RWPE2 (cell line): Measurements from ENCODE around the gene SLC26A8.
"Not testable (repeated sequence)": the region's sequence is repeated elsewhere in the genome, so short reads cannot be mapped to it uniquely, and the experiment has no call there.

ENCODE experiments used
- ATAC-seq: fragments of 200-7000 bp; cut with Tn5 transposase; 3 replicates; pipeline ENCODE4 v1.9.1; 2021; ENCODE audit warnings: low read depth
- DNase-seq: peaks from one replicate; pipeline ENCODE4 v3.0.0-alpha.2; 2020; ENCODE audit warnings: low spot score
- H3K27ac ChIP-seq: fragments of 450-650 bp; 2 replicates; pipeline ENCODE4 v1.5.1; 2017; ENCODE audit warnings: mild to moderate bottlenecking; ENCODE audit not compliant: poor library complexity, severe bottlenecking
- H3K27me3 ChIP-seq: fragments of 250-450 bp; sonication (Bioruptor Pico); 2 replicates; pipeline ENCODE4 v1.5.1; 2021; ENCODE audit warnings: mild to moderate bottlenecking, moderate library complexity; ENCODE audit not compliant: insufficient read depth, poor library complexity, severe bottlenecking
- H3K36me3 ChIP-seq: fragments of 250-450 bp; sonication (Bioruptor Pico); 2 replicates; pipeline ENCODE4 v1.5.1; 2020; ENCODE audit warnings: low read depth, mild to moderate bottlenecking, moderate library complexity
- H3K4me1 ChIP-seq: fragments of 250-450 bp; sonication (Bioruptor Pico); 2 replicates; pipeline ENCODE4 v1.5.1; 2021; ENCODE audit warnings: mild to moderate bottlenecking, moderate library complexity; ENCODE audit not compliant: insufficient read depth, poor library complexity, severe bottlenecking
- H3K4me3 ChIP-seq: fragments of 250-450 bp; sonication (Bioruptor Pico); 2 replicates; pipeline ENCODE4 v1.5.1; 2021; ENCODE audit warnings: mild to moderate bottlenecking, moderate library complexity; ENCODE audit not compliant: severe bottlenecking
- H3K9me3 ChIP-seq: fragments of 250-450 bp; sonication (Bioruptor Pico); 2 replicates; pipeline ENCODE4 v1.5.1; 2021; ENCODE audit warnings: mild to moderate bottlenecking, moderate library complexity; ENCODE audit not compliant: severe bottlenecking
- TF ChIP-seq, protein P1 (sequence below): fragments of 450-650 bp; IDR thresholded peaks from one replicate; pipeline ENCODE4 v1.5.1; 2017; ENCODE audit warnings: mild to moderate bottlenecking, moderate library complexity; ENCODE audit not compliant: poor library complexity, severe bottlenecking

SLC26A8 gene

GRCh38 chr6:35993150-35993549, 31.3 kb downstream of the SLC26A8 start:
- ATAC-seq, result no peak
- Histone ChIP-seq H3K4me3 (no peak overlapping the region), H3K27me3 (no peaks in the 10 kb centered on the region), H3K9me3 (no peaks in the 10 kb centered on the region), H3K4me1 (no peaks in the 10 kb centered on the region), H3K27ac (no peak overlapping the region), H3K36me3 (no peaks in the 10 kb centered on the region)
- TF ChIP-seq, protein P1, sequence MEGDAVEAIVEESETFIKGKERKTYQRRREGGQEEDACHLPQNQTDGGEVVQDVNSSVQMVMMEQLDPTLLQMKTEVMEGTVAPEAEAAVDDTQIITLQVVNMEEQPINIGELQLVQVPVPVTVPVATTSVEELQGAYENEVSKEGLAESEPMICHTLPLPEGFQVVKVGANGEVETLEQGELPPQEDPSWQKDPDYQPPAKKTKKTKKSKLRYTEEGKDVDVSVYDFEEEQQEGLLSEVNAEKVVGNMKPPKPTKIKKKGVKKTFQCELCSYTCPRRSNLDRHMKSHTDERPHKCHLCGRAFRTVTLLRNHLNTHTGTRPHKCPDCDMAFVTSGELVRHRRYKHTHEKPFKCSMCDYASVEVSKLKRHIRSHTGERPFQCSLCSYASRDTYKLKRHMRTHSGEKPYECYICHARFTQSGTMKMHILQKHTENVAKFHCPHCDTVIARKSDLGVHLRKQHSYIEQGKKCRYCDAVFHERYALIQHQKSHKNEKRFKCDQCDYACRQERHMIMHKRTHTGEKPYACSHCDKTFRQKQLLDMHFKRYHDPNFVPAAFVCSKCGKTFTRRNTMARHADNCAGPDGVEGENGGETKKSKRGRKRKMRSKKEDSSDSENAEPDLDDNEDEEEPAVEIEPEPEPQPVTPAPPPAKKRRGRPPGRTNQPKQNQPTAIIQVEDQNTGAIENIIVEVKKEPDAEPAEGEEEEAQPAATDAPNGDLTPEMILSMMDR, result no peak
- DNase-seq, result no peak

- H3K27ac ChIP-seq, result not testable (repeated sequence)
Measured at GRCh38 chr6:35988047-35988446, 36.4 kb downstream of the SLC26A8 start.

GRCh38 chr6:35984701-35985100, 39.7 kb downstream of the SLC26A8 start:
- DNase-seq (no peak), ATAC-seq (no peak)
- TF ChIP-seq, protein P1, result no peak
- no peaks in the 10 kb centered on the region for H3K36me3 ChIP-seq
- H3K9me3 ChIP-seq, result no peaks in the 10 kb centered on the region
- H3K4me1 ChIP-seq, result no peaks in the 10 kb centered on the region
- H3K27ac ChIP-seq, result no peak overlapping the region
- H3K27me3 ChIP-seq, result peaks cover 3% of the 10 kb centered on the region
- no peak overlapping the region for H3K4me3 ChIP-seq

More at GRCh38 chr6:35988047-35988446, 36.4 kb downstream of the SLC26A8 start:
- not testable (repeated sequence) for H3K36me3 ChIP-seq, ATAC-seq, H3K4me3 ChIP-seq, H3K4me1 ChIP-seq, H3K27me3 ChIP-seq, H3K9me3 ChIP-seq, DNase-seq

DNA sequence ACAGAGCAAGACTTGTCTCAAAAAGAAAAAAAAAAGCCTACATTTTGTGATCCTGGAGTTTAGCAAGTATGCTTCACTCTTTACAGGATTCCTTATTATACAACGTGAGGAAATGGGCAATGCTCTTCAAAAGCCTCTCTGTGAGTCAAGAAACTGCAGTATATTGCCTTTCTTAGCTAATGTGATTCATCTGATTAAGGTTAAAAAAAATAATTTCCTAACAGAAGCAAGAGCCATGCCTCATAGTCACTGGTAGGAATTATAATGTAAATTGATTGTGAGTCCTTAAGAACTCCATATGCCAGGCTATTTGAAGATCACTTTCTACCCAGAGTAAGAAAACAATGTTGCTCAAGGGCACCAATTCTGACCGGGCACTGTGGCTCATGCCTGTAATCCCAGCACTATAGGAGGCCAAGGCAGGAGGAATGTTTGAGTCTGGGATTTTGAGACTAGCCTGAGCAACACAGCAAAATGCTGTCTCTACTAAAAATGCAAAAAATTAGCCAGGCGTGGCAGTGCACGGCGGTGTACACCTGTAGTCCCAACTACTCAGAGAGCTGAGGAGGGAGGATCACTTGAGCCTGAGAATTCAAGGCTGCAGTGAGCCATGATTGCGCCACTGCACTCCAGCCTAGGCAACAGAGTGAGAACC, 43.3 kb downstream of the SLC26A8 start:
- TF ChIP-seq, protein P1, result no peak
- H3K27ac ChIP-seq, result no peak overlapping the region
- no peak overlapping the region for H3K4me3 ChIP-seq
- ATAC-seq, result no peak
- H3K9me3 ChIP-seq, result no peaks in the 10 kb centered on the region
- no peak for DNase-seq
- H3K36me3 ChIP-seq, result no peaks in the 10 kb centered on the region
- no peaks in the 10 kb centered on the region for H3K4me1 ChIP-seq
- H3K27me3 ChIP-seq, result peaks cover 3% of the 10 kb centered on the region

DNA sequence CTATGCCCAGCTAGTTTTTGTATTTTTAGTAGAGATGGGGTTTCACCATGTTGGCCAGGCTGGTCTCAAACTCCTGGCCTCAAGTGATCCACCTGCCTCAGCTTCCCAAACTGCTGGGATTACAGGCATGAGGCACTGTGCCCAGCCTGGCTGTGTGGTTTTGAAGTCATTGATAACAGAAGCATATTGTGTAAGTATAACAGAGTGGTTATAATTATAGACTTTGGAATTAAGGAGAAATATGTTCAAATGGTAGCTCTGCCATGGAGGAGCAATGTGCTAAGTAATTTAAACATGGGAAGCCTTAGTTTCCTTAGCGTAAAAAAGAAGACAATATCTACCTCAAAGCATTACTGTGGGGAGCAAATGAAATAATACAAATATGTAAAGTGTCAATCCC, 44.3 kb downstream of the SLC26A8 start:
- not testable (repeated sequence) for H3K4me3 ChIP-seq, H3K27ac ChIP-seq, H3K27me3 ChIP-seq, H3K36me3 ChIP-seq, ATAC-seq, H3K4me1 ChIP-seq, H3K9me3 ChIP-seq, DNase-seq

DNA sequence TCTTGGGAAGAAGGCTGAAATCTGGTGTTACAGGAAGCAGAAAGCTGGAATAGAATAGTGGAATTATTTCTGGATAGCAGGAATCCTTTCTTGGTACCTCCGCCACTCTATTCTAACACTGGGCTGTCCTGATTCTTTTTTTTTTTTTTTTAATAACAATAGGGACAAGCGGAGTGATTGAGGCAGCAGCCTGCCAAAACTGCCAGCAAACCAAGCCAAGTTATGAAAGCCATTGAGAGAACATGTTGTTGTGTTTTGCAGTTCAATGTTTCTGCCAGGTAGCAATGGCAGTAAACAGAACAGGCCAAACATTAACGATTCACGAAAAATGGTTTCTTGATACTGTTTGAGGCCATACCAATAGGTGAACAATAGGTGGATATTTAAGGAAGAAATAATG, 47.1 kb downstream of the SLC26A8 start:
- no peaks in the 10 kb centered on the region for H3K4me1 ChIP-seq
- H3K36me3 ChIP-seq, result no peaks in the 10 kb centered on the region
- no peak overlapping the region for H3K27ac ChIP-seq
- no peaks in the 10 kb centered on the region for H3K9me3 ChIP-seq
- no peak overlapping the region for H3K4me3 ChIP-seq
- peaks cover under 1% of the 10 kb centered on the region for H3K27me3 ChIP-seq
- TF ChIP-seq, protein P1, result no peak
- DNase-seq, result no peak
- no peak for ATAC-seq
